Endometrium (tissue), 2 donors: ENCODE results near the gene SLC7A9.
"Not testable (repeated sequence)": the region's sequence is repeated elsewhere in the genome, so short reads cannot be mapped to it uniquely, and the experiment has no call there.

ENCODE experiments used
- FAIRE-seq: peaks from 2 replicates; lab custom pipeline; 2012; peaks lifted over from hg19 to GRCh38; lab: Jason Lieb, UNC
- donor health status: control.
- donor health status: control.

The SLC7A9 gene

DNA sequence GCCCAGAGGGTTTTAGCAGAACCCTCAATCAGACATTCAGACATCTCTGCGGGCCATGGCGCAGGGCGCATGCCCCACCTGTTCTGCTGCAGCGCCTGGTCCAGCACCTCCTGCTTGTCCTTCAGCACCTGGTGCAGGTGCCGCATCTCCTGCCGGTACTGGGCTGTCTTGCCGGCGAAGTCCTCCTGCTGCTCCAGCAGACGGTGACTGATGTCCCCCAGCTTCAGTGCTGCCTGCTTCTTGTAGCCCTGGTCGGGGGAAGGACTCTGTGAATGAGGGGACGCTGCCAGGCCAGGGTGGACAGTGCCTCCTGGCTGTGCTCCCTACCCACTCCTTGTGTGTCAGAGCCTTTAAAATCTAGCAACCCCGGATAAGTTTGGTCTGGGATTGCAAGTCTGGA is 12.2 kb upstream of the SLC7A9 start:
- no peak for FAIRE-seq

GRCh38 chr19:32880622-32881021 is 11.1 kb upstream of the SLC7A9 start:
- FAIRE-seq, result no peak

DNA sequence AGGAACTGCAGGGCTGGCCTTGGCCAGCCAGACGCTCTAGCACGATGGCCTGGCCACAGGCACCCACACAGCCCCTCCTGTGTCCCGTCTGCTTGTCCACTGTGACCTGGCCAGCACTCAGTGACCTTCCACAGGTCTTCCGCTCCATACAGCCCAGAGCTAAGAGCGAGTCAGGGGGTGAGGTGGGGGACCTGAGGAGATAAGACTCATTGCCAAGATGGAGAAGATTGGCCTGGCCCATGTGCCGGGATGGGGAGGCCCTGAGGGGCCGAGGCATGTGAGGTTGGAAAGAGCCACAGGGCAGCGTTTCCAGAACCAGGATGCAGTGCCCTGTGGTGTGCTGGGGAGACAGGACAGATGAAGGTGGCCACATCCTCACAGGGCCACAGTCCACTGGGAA is 10.2 kb upstream of the SLC7A9 start:
- FAIRE-seq, result no peak

DNA sequence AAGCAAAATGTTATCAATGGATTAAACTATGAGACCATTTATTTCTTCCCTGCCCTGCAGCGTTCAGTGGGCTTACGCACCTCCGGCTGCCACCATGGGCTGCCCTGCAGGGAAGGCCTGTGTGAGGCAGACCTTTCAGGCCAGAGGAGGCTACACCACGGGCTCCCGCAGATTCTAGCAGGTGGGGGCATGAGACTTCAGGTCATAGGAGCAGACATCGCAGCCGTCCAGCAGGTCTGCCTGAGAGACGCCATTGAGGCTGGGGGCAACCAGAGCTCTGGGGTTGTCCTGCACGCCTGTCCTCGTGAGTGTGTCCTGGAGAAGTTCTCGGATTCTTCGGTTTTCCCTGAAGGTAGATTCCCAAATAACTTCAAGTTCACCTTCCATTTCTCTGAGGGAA is 9.4 kb upstream of the SLC7A9 start:
- FAIRE-seq, result no peak

DNA sequence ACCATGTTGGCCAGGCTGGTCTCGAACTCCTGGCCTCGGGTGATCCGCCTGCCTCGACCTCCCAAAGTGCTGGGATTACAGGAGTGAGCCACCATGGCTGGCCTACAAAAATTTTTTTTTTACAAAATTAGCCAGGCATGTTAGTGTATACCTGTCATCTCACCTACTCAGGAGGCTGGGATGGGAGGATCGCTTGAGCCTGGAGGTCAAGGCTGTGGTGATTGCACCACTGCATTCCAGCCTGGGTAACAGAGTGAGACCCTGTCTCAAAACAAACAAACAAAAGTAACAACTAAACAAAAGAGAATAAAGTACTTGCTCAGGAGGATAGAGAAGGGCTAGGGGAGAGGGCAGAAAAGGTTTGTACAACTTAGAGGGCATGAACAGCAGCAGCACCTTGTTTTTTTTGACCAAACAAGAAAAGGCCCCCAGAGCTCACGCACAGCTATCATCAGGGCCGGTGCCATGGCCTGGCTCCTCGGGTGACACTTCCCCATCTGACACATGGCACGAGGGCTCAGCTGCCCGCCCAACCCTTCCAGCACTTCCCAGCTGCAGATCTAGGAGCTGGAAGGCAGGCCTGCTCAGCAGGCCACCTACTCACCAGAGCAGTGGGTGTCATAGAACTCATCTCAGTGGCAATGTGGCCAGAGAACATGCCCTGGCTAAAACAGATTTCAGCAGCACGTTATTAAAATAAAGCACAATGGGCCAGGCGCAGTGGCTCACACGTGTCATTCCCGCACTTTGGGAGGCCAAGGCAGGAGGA is 8.6 kb upstream of the SLC7A9 start:
- FAIRE-seq, result no peak

GRCh38 chr19:32877323-32877912 is 7.9 kb upstream of the SLC7A9 start:
- FAIRE-seq, result no peak

- FAIRE-seq, result no peak
Observed at GRCh38 chr19:32876919-32877285, 7.3 kb upstream of the SLC7A9 start.

DNA sequence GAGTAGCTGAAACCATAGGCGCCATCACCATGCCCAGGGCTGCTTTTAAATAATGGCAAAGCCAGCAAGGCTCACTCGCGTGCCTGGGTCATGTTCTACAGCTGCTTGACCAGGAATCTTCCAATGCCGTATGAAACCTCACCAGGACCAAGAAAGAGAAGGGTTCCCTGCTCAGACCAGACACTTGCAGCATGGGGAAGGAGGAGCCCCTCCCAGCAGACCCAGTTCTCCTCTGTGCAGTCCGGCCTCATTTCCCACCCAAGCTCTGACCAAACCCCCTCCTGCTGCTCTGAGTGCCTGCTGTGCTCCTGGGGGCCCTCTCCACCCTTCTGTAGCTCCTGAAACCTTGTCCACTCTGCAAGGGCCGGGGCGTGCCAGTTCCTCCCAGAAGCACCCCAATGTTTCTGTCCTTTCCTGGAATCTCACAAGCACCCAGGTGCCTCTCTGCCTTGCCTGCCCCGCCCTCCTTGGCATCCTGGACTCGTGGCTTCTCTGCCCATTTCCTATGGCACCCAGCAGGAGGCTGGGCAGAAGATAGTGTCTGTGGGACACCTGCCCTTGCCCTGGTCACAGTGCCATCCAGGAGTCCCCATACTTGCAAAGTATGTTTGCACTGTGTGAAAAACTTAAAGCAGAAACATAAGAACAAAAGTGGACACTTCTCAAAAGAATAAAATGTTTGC is 6.8 kb upstream of the SLC7A9 start:
- no peak for FAIRE-seq

DNA sequence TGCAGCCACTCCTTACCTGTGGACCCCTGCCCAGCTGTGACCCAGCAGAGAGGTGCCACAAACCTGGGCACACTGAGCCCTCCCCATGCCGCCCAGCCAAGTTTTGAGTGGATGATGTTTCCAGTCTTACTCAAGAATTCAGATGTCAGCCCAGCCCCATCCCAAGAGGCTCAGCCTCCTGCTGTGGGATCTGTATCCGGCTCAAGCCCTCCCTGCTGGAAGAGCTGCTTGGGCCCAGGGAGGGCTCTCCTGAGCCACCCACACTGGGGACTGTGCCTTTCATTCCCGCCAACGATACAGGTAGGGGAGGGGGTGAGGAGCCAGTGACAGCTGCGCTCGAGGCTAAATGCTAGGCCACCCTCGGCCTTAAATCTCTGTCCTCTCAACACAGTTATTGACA is 5.9 kb upstream of the SLC7A9 start:
- FAIRE-seq, result no peak

DNA sequence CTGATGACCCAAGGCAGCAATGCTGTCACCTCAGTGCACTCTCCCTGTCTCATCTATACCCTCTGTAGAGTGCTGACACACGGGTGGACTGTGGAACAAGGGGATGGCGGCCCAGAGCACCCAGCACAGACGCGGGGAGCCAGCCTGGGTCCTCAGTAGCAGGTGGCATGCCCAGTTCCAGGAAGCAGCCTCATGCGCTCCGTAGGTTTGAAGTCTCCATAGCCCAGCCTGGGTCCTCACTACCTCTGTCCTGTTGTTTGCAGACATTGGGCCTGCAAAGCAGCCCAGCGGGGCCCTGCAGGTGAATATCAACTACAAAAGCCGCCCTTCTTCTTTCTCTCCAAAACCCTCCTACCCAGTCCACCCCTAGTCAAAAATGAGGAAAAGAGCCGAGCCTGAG is 5.0 kb upstream of the SLC7A9 start:
- no peak for FAIRE-seq

DNA sequence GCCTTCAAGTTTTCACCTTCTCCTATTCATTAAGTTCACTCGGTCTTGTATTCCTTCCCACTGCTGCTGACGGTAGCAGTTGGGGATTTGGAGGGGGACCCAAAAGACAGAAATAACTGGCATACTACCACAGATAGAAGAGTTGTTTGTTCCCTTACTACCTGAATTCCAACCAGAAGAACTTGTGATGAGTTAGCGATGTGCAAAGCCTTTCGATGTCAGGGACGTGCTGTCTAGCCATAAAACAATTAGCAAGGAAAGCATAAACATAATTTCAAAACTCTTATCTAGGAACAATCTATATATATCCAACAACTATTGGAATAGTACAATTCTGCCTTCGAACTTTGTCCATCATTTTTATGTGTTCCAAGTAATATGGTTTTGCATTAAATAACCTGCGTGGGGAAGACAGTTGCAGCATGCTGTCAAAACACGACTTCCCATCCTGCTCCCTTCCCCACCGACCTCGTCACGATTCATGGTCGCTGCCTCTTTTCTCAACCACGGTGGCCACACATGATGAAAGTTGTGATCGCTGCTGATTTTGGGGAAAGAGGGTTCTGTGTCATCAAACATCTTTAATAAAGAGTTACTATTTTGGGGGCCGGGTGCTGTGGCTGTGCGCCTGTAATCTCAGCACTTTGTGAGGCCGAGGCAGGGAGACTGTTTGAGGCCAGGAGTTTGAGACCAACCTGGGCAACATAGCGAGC is 3.8 kb upstream of the SLC7A9 start:
- no peak for FAIRE-seq

- no peak for FAIRE-seq
Observed at GRCh38 chr19:32872391-32872790, 2.8 kb upstream of the SLC7A9 start.

DNA sequence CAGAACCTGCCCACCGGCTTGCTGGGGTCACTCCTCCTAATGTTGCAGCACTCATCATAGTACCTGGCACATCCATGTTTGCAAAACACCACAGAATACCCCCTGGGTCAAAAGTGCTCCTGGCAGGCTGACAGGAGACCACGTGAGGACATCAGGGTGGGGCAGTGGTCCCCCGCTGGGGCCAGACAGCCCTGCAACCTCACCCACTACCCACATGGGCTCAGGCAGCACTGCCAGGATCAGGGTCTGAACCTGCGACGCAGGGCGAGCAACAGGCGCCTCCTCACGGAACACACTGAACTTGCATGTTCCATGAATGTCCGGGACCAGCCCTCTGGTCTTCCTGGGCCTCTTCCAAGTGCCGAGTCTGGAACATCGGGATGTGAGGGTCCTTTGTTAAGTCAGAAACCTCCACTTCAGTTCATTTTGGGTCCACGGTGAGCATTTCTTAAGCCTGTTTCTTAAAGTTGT is 1.4 kb upstream of the SLC7A9 start:
- FAIRE-seq, result no peak

GRCh38 chr19:32869966-32870573 is 503 bp upstream of the SLC7A9 start:
- FAIRE-seq, result no peak

- no peak for FAIRE-seq
Observed at GRCh38 chr19:32868206-32868950, 1.2 kb downstream of the SLC7A9 start.

DNA sequence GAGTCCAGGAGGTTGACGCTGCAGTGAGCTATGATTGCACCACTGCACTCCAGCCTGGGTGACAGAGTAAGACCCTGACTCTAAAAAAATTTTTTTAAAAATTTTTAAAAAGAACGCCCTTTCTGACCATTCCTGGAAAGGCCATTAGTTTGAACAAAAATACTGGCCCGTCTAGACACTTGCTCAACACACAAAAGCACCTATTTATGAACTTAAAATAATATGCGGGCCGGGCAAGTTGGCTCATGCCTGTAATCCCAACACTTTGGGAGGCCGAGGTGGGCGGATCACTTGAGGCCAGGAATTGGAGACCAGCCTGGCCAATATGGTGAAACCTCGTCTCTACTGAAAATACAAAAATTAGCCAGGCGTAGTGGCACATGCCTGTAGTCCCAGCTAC is 2.1 kb downstream of the SLC7A9 start:
- FAIRE-seq, result not testable (repeated sequence)

DNA sequence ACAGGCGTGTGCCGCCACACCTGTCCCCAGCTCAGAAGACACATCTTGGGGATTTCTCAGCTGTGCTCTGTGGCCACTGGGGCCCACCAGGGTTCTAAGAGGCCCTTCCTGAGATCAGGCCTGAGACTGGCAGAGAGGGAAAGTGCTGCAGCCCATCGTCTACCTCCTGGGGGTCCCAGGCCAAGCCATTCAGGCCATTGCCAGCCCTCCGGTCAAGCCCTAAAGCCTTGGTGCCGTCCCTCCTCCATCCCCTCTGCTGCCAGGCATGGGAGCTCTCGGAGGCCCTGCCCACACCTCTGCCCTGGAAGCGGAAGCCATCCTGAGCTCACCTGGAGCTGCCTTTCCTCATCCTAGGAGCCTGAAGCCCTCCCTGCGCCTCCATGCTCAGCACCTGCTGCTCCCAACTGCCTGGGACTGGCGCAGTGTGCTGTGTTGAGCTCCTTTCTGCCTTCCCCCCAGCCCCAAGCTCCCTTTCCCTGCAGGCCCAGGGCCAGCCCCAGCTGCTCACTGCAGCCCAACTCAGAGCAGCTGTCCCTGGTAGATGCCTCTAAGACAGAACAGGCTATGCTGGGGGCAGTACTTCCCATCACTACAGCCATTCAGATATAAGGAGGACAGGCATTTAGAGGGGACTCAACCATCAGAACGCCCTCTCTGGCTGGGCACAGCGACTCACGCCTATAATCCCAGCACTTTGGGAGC is 2.9 kb downstream of the SLC7A9 start:
- FAIRE-seq, result no peak

GRCh38 chr19:32866061-32866460 is 3.5 kb downstream of the SLC7A9 start:
- no peak for FAIRE-seq

- no peak for FAIRE-seq
Observed at GRCh38 chr19:32865326-32865725, 4.2 kb downstream of the SLC7A9 start.

GRCh38 chr19:32864318-32865007 is 5.1 kb downstream of the SLC7A9 start:
- FAIRE-seq, result no peak
